Measurements from ENCODE around the gene AKAP13.

AKAP13 gene

GRCh38 chr15:85762039-85762755, 381.8 kb downstream of the AKAP13 start:
- no peak for DNase-seq

GRCh38 chr15:85762756-85763127, 382.3 kb downstream of the AKAP13 start:
- DNase-seq: no peak

GRCh38 chr15:85763157-85763556, 382.8 kb downstream of the AKAP13 start:
- DNase-seq: no peak

DNA sequence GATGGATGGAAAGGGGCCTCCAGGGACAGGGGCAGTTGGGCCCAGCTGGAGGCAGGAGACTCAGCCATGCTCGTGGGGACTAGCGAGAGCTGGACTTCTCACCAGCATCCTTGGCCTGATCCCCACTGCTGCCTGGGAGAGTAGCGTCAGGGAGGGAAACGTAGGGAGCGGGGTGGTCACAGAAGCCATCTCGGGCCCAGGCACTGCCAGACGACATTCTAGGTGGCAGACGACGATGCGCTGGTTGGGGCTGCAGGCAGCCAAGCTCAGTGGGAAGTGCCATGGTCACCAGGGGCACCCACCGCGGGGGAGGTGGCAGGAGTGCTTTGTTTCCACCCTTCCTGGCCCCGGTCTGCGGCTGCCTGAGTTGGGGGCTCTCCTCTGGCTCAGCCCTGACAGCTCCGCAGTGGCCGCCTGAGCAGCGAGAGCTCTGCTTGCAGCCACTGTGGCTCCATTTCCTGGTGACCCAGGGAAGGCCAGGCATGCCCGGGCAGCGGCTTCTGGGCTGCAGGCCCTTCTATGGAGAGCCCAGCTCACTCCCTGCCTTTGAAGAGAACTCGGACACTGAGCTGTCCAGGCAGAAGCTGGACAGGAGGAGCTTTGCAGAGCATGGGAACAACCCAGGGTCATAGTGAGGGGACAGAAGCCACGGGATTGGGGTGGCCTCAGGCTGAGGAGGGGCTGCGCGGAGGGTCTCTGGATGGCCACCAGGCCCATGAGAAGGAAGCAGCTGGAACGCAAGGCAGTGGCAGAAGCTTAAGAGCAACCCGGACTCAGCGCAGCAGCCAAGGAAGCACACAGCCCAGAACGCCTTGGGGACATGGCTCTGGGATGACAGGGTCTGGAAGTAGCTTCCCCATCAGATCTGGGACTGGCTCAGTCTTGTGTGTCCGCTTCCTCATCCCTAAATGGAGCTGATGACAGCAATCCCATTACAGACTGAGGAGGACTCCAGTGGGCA, 383.6 kb downstream of the AKAP13 start:
- no peak for DNase-seq

DNA sequence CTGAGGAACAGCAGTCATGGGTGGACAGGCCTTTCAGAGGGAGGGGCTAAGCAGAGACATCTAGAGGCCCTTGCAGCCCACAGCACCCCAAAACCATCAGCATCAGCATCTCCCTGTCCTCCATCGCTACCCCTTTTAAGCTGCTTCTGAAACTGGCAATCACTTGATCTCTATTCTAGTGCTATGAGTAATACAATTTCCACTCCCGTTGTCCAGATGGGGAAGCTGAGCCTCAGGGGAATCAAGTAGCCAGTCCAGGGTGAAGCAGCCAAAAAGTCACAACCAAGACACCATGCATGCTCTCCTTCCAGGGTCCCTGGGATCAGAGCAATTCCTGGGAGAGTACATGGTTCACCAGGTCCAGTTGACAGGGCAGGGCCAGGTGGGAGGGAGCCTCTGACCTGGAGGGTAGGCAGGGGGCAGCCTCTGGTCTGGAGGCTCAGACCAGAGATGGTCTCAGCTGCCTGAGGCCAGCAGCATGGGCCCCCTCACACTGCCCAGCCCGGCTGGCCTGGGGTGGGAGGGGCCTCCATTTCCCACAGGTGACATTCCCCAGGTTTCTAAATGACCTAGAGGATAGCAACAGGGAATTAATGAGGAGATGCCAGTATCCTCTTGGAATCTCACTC, 384.4 kb downstream of the AKAP13 start:
- no peak for DNase-seq

- no peak for DNase-seq
Measured at GRCh38 chr15:85766001-85766831, 385.8 kb downstream of the AKAP13 start.

DNA sequence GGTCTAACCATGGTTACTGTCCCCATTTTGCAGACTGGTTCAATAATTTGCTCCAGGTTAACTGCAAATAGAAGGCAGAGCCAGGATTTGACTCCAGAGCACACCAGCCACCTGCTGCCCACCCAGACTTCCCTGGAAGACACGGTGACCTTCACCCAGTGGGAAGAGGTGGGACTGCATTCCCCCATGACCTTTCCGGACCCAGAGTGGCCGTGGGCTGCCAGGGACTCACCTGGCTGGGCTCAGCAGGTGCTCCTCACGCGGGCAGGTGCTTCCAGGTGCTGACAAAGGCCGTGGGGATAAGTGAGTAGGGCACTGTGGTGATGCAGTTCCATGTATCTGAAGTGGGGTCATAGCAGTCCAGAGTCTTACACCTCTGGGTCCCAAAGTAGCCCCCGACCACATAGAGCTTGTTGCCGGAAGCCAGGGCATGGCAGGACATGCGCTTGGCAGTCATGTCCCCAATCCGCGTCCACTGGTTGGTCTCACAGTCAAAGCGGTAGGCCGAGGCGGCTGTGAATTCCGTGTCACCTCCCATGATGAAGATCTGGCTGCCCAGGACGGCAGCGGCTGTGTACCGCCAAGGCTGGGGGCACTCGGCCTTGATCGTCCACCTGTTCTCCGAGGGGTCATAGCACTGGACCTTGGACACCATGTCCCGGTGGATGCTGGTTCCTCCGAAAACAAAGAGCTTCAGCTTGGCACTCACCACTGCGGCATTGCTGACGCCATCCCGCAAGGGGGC, 387.6 kb downstream of the AKAP13 start:
- no peak for DNase-seq

GRCh38 chr15:85768595-85769168, 388.3 kb downstream of the AKAP13 start:
- no peak for DNase-seq

DNA sequence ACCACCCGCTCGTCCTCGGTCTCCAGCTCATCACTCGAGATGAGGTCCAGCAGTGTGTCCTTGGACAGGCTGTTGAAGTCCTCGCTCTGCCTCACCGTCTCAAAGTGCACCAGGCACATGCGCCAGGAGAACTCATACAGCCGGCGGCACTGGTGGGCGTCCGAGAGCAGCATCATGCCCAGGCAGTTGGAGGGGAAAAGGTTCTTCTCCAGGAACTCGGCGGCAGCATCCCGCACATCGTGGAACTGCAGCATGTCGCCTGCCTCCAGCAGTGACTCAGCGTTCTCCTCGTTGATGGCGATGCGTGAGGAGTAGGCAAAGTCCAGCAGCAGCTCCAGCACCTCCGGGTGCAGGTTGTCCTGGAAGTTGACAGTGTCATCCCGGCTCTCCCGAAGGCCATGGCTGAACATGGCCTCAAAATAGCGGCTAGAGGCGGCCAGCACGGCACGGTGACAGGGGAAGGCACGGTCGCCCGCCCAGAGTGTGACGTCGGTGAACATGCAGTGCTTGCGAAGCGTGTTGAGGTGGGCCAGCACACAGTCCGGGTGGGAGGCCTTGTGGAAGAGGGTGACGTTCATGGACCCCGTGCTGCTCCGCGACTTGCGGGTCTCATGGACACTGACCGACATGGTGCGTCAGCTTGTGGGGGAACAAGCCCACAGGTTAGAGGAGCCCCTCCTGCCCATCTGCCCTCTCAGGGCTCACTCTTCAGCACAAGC, 388.9 kb downstream of the AKAP13 start:
- DNase-seq: no peak

GRCh38 chr15:85770096-85771041, 390.0 kb downstream of the AKAP13 start:
- DNase-seq: no peak

DNA sequence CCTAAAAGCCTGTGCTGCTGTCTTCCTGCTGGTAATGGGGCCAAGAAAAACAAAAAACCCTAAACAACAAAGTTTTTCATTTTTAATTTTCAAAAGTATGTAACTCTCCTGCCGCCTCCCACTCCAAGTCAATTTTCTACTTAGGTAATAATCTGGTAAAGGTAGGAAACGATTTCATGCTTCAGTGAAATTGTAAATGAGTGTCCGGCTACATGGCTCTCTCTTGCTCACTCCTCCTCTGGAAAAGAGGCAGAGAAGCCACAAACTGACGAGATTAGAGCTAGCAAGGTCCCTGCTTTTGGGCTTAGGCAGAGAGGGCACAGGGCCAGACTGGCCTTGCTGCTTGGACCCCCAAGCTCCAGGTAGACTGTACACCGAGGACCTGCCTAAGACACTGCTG, 390.9 kb downstream of the AKAP13 start:
- no peak for DNase-seq

DNA sequence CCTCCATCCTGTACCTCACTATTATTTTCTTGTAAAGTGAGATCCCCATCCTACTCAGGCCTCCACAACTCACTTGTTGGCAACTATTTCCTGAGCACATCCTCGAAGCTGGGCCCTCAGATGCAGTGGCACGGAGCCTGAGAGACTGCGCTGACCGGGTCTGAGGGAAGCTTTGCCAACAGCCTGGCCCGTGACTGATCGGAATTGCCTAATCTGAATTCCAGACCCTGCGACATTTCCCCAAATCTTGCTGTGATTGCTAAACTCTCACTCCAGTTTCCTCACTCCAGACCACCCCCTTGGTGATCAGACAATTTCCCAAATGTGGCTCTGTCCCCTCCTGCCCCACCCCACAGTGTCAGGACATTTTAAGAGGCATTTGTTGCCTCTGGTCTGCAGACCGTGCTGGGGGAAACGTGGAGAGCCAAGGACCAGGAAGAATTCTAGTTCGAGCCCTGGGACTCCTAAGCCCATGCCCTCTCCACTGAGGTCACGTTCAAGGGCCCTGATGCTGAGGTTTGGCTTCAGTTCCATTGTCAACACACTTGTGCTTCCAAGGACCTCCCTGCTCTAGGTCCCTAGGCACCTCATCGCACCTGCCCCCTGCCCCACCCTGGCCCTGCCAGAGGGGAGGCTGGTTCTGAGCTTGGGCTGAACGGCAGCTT, 391.5 kb downstream of the AKAP13 start:
- DNase-seq: no peak

- DNase-seq: no peak
Measured at GRCh38 chr15:85772668-85773067, 392.3 kb downstream of the AKAP13 start.

DNA sequence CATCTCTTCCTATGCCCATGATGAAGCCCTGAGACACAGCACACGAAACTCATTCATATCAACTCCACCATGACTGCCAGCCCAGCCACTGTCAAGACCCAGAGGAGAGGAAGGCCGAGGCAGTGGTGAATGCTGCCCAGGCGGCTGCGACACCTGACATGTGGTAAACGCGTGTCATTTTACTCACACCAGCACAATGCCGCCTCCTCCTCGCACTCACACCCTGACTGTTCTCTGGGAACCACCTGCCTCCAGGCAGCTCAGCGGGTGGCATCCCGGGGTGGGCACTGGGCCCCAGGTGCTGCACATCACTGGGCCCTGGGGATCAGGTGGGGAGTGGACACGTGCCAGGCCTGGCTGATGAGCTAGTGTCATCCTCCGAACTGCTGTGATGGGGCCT, 392.8 kb downstream of the AKAP13 start:
- DNase-seq: no peak

DNA sequence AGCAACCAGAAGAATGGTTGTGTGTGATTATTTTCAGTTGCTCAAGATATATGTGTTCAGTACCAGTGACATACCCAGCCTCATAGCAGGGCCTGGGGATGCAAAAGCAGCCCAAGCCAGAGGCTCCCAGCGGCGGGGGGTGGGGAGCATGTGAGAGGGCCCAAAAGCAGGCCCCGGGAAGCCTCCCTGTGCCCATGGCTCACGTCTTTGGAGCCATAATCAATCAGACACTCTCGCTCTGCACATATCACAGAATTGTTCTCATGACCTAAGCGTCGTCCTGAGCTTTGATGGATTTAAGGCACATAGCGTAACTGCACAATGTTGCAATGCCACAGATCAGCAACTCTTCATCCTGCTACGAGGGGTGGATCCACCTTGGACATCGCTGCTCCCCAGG, 393.6 kb downstream of the AKAP13 start:
- no peak for DNase-seq

DNA sequence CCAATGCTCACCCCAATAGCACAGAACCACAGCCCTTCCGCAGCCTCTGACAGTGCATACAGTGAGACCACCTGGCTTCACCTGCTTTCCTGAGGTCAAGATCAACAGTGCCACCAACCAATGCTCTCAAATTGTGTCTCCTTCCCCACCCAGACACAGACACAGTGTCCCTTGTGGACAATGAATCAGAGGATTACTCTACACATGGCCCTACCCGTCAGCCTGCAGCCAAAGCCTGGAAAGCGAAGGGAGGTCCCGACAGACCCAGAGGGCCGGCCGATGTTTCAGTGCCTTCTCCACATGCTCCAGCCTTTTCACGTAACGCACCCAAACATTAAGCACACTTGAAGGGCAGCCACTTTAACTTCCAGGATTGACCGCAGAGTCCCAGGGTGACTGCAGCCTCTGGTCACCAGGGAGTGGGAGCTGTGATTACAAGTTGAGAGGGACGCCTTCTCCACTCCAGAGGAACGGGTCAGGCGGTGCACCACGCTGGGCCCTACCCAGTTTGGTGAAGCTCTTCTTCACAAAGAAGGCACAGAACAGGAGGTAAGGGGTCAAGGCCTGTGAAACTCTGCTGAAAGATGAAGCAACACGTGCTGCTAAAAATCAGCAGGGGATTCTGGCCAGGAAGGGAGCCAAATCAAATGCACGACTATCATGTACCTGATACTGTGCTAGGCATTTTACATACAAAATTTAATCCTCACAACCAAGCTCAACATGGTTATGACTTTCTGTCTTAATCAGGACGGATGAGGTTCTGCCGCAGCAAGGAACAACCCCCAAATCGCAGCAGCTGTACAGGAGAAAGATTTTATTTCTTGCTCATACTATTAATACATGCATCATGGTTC, 397.1 kb downstream of the AKAP13 start:
- DNase-seq: no peak

DNA sequence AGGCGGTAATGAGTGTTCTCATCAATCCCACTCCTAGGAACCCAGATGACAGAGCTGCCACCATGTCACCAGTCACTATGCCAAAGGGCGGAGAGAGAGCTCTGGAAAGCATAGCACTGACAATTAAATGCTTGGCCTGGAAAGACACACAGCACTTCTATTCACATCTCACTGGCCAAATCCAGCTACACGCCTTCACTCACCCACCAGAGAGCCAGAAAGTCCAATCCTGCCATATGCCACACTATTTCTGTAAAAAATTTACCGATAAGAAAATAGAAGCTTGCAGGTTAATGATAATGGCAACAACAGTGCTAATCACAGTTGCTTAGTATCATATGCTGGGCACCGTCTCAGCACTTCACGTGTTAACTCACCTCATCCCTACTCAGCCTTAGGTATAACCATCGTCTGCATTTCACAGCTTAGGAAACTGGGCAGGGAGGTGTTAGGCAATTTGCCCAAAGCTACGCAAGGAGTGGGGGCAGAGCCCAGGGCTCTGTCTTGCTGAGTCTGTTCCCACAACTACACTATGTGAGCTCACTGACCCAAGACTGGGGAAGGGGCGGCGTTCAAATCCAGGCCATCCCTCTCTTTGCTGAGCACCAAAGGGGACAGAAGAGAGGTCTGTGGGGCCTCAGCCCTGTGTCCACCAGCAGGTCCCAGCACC, 397.8 kb downstream of the AKAP13 start:
- DNase-seq: no peak

DNA sequence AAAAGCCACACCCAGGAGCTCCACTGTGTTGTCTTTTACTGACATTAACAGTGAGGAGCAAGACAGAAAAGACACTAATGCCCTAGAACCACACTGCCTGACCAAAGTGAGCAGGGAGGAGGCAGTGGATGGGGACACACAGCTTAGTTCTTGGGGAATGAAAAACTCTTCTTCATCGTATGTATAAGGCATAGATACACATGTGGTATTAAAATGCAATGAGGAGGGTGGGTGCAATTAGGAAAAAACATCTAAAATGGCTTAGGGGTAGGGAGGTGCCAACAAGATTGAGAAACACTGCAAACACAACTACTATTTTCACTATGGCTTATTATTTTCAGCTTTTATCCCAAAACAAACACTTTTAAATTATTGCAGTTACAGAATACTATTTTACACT, 398.8 kb downstream of the AKAP13 start:
- no peak for DNase-seq
